GM10266 (cell line): ENCODE results near the gene XPC.

Source experiments
- DNase-seq: peaks from one replicate; pipeline ENCODE4 v3.0.0; 2012; ENCODE audit errors: extremely low spot score
- CTCF ChIP-seq: IDR thresholded peaks from 2 replicates; pipeline ENCODE4 v1.5.1; 2012; ENCODE audit warnings: mild to moderate bottlenecking, low read depth; ENCODE audit not compliant: control insufficient read depth, insufficient read depth; ENCODE audit errors: missing control alignments

Gene XPC

GRCh38 chr3:14200276-14200675, 21.9 kb upstream of the XPC start:
- TF ChIP-seq CTCF: no peak
- no peak for DNase-seq

GRCh38 chr3:14199641-14200040, 21.2 kb upstream of the XPC start:
- DNase-seq: no peak
- no peak for TF ChIP-seq CTCF

- no peak for TF ChIP-seq CTCF
- no peak for DNase-seq
These were observed 16.5 kb upstream of the XPC start for GRCh38 chr3:14194865-14195264.

GRCh38 chr3:14188041-14188754, 9.8 kb upstream of the XPC start:
- no peak for DNase-seq
- TF ChIP-seq CTCF: no peak

- TF ChIP-seq CTCF: no peak
- no peak for DNase-seq
These were observed 8.6 kb upstream of the XPC start for GRCh38 chr3:14186854-14187458.

GRCh38 chr3:14183015-14183577, 4.7 kb upstream of the XPC start:
- DNase-seq: no peak
- TF ChIP-seq CTCF: no peak

GRCh38 chr3:14181253-14181652, 2.9 kb upstream of the XPC start:
- no peak for DNase-seq
- no peak for TF ChIP-seq CTCF
